ENCODE data around the gene AK1. TPM values are rescaled to one million over a fixed set of nuclear protein-coding genes. Genes with fewer than 3 reads are reported as not detected.
A peak's percentile ranks its signal among the peaks of the same experiment; 100 is the strongest.
"Not testable (repeated sequence)": the region's sequence is repeated elsewhere in the genome, so short reads cannot be mapped to it uniquely, and the experiment has no call there.

AK1 gene
- total RNA-seq, 1 experiment from 2014 or later = 84.5 TPM

- intact Hi-C loops (cut with micrococcal nuclease; ENCODE audit: unreplicated experiment) = no loop called here
- no peaks in the 10 kb centered on the region for H3K36me3 ChIP-seq (ENCODE audit: low read depth)
- H3K4me3 ChIP-seq = no peak overlapping the region
- H4K20me1 ChIP-seq (ENCODE audit: insufficient read depth) = no peaks in the 10 kb centered on the region
- no peak overlapping the region for H2AFZ ChIP-seq
- BruUV-seq (replicated peaks) = no TSS peak
- TF ChIP-seq CTCF (conservative IDR thresholded peaks at IDR 0.05) (no peak), EZH2 (IDR thresholded peaks at IDR 0.05; ENCODE audit: low read depth) (no peak)
- no peaks in the 10 kb centered on the region for H3K4me1 ChIP-seq (replicated peaks; ENCODE audit: insufficient read depth)
- no peaks in the 10 kb centered on the region for H3K79me2 ChIP-seq (ENCODE audit: low read depth)
- no peak overlapping the region for H3K27ac ChIP-seq
- no peak for DNase-seq
- H3K27me3 ChIP-seq (ENCODE audit: insufficient read depth, low read depth) = no peaks in the 10 kb centered on the region
- ChIA-PET CTCF (no interaction called here), POLR2A (ENCODE audit: unreplicated experiment) (no interaction called here)
- no peaks in the 10 kb centered on the region for H3K9me2 ChIP-seq (ENCODE audit: insufficient read depth)
- H3K9me3 ChIP-seq (ENCODE audit: insufficient read depth, low read depth) = no peaks in the 10 kb centered on the region
- H3F3A ChIP-seq (ENCODE audit: insufficient read depth, low read depth) = peaks cover 3% of the 10 kb centered on the region; the same call in 1 of the 2 replicates
- no peak overlapping the region for H3K4me2 ChIP-seq
Measured at GRCh38 chr9:127884976-127885490, 7.6 kb upstream of the AK1 start.

GRCh38 chr9:127884427-127884911, 7.0 kb upstream of the AK1 start:
- H3K4me2 ChIP-seq = no peak overlapping the region
- DNase-seq = peak in 1 of 2 experiments; percentile 54
- H2AFZ ChIP-seq = no peak overlapping the region
- POLR2A ChIA-PET (ENCODE audit: unreplicated experiment) = no interaction called here
- no peak overlapping the region for H3K4me3 ChIP-seq
- H3K4me1 ChIP-seq (replicated peaks; ENCODE audit: insufficient read depth) = no peaks in the 10 kb centered on the region
- peaks cover 3% of the 10 kb centered on the region; the same call in 1 of the 2 replicates for H3F3A ChIP-seq (ENCODE audit: insufficient read depth, low read depth)
- H3K27me3 ChIP-seq (ENCODE audit: insufficient read depth, low read depth) = no peaks in the 10 kb centered on the region
- no peaks in the 10 kb centered on the region for H3K9me3 ChIP-seq (ENCODE audit: insufficient read depth, low read depth)
- no peaks in the 10 kb centered on the region for H3K36me3 ChIP-seq (ENCODE audit: low read depth)
- no TSS peak for BruUV-seq (replicated peaks)
- TF ChIP-seq EZH2 (IDR thresholded peaks at IDR 0.05; ENCODE audit: low read depth) = no peak
- TF ChIP-seq CTCF (conservative IDR thresholded peaks at IDR 0.05) = no peak
- H3K79me2 ChIP-seq (ENCODE audit: low read depth) = no peaks in the 10 kb centered on the region
- intact Hi-C loops (cut with micrococcal nuclease; ENCODE audit: unreplicated experiment) = no loop called here
- CTCF ChIA-PET = no interaction called here
- no peaks in the 10 kb centered on the region for H3K9me2 ChIP-seq (ENCODE audit: insufficient read depth)
- no peaks in the 10 kb centered on the region for H4K20me1 ChIP-seq (ENCODE audit: insufficient read depth)
- H3K27ac ChIP-seq = no peak overlapping the region

- intact Hi-C loops (cut with micrococcal nuclease; ENCODE audit: unreplicated experiment) = no loop called here
- Histone ChIP-seq H3K27ac (no peak overlapping the region), H3F3A (ENCODE audit: insufficient read depth, low read depth) (peaks cover 3% of the 10 kb centered on the region; the same call in 1 of the 2 replicates), H3K79me2 (ENCODE audit: low read depth) (no peaks in the 10 kb centered on the region), H3K9me2 (ENCODE audit: insufficient read depth) (no peaks in the 10 kb centered on the region), H2AFZ (no peak overlapping the region), H3K27me3 (ENCODE audit: insufficient read depth, low read depth) (no peaks in the 10 kb centered on the region), H3K4me2 (no peak overlapping the region), H3K4me1 (replicated peaks; ENCODE audit: insufficient read depth) (no peaks in the 10 kb centered on the region), H3K36me3 (ENCODE audit: low read depth) (no peaks in the 10 kb centered on the region), H3K9me3 (ENCODE audit: insufficient read depth, low read depth) (no peaks in the 10 kb centered on the region), H4K20me1 (ENCODE audit: insufficient read depth) (no peaks in the 10 kb centered on the region), H3K4me3 (no peak overlapping the region)
- ChIA-PET CTCF (no interaction called here), POLR2A (ENCODE audit: unreplicated experiment) (no interaction called here)
- BruUV-seq (replicated peaks) = no TSS peak
- DNase-seq = no peak
- TF ChIP-seq EZH2 (IDR thresholded peaks at IDR 0.05; ENCODE audit: low read depth) (no peak), CTCF (conservative IDR thresholded peaks at IDR 0.05) (no peak)
Measured at GRCh38 chr9:127883959-127884358, 6.5 kb upstream of the AK1 start.

GRCh38 chr9:127881715-127882114, 4.2 kb upstream of the AK1 start:
- CTCF ChIA-PET = interaction anchor here (0.6 kb wide), 1 partner anchor 35 kb away, joined by 18 read pairs; the partner anchor contains the start of gene ST6GALNAC4
- H3K27ac ChIP-seq; intact Hi-C loops (cut with micrococcal nuclease; ENCODE audit: unreplicated experiment): not testable (repeated sequence)

More at GRCh38 chr9:127881715-127882114, 4.2 kb upstream of the AK1 start:
- H3K9me2 ChIP-seq (ENCODE audit: insufficient read depth); POLR2A ChIA-PET (ENCODE audit: unreplicated experiment); H3K4me2 ChIP-seq; BruUV-seq (replicated peaks); H2AFZ ChIP-seq; H3K4me3 ChIP-seq; H4K20me1 ChIP-seq (ENCODE audit: insufficient read depth); H3K36me3 ChIP-seq (ENCODE audit: low read depth); H3K79me2 ChIP-seq (ENCODE audit: low read depth); DNase-seq; H3K27me3 ChIP-seq (ENCODE audit: insufficient read depth, low read depth); H3F3A ChIP-seq (ENCODE audit: insufficient read depth, low read depth); H3K9me3 ChIP-seq (ENCODE audit: insufficient read depth, low read depth): not testable (repeated sequence)
- peaks cover 10% of the 10 kb centered on the region; the same call in 1 of the 2 replicates for H3K4me1 ChIP-seq (replicated peaks; ENCODE audit: insufficient read depth)

All from PC-9 (cell line).